GM12878 (cell line): ENCODE data around the gene PNMA8B. TPM values are rescaled to one million over a fixed set of nuclear protein-coding genes. Genes with fewer than 3 reads are reported as not detected.

ENCODE experiments used
- ATAC-seq: fragments of 200-7000 bp; cut with Tn5 transposase; 3 replicates; pipeline ENCODE4 v1.9.1; 2020; ENCODE audit warnings: mild to moderate bottlenecking, moderate library complexity
- BruUV-seq: library from RNA; stranded (reverse); fragments of 400-500 nt; replicated peaks from 2 replicates; lab custom pipeline; 2021; lab: Mats Ljungman, UMichigan
- CTCF ChIA-PET: fragments of 300-600 bp; sonication (Branson Sonifier 250); formaldehyde crosslinking; extraction: SDS; loops from one replicate; lab custom pipeline; 2021; ENCODE audit warnings: inconsistent platforms; lab: Yijun Ruan, JAX
- POLR2A ChIA-PET: fragments of 350-600 bp; formaldehyde crosslinking; extraction: SDS; loops from one replicate; lab custom pipeline; 2021; ENCODE audit warnings: inconsistent platforms; lab: Charles Lee
- RAD21 ChIA-PET: fragments of 300-600 bp; sonication (Branson Sonifier 250); formaldehyde crosslinking; loops from one replicate; lab custom pipeline; 2023; ENCODE audit warnings: antibody characterized with exemption; ENCODE audit not compliant: unreplicated experiment; lab: Charles Lee
- SMC1A ChIA-PET: fragments of 300-600 bp; sonication (Branson Sonifier 250); formaldehyde crosslinking; loops from one replicate; lab custom pipeline; 2023; ENCODE audit not compliant: unreplicated experiment, uncharacterized antibody; lab: Charles Lee
- DNase-seq: peaks from one replicate; pipeline ENCODE4 v3.0.0-alpha.2; 2011; ENCODE audit warnings: low read depth, low spot score
- FAIRE-seq: peaks from 3 replicates; lab custom pipeline; 2011; peaks lifted over from hg19 to GRCh38; lab: Jason Lieb, UNC
- H2AFZ ChIP-seq: 2 replicates; pipeline ENCODE4 v1.6.0; 2011; ENCODE audit warnings: low read depth, low read length, control low read depth; ENCODE audit not compliant: control insufficient read depth
- H3K27ac ChIP-seq: 2 replicates; pipeline ENCODE4 v1.5.1; 2011; ENCODE audit warnings: control low read depth; ENCODE audit not compliant: control insufficient read depth, insufficient read depth
- H3K27me3 ChIP-seq, 2 experiments: replicated peaks in 1 of 2; 2 replicates each; pipeline versions ENCODE4 v1.6.0 to v1.6.1; 2011; ENCODE audit warnings: low read length in 1 of 2; ENCODE audit not compliant: control insufficient read depth in 2 of 2, insufficient read depth in 2 of 2
- H3K36me3 ChIP-seq, 2 experiments: 2 replicates each; pipeline ENCODE4 v1.5.1; 2011; ENCODE audit warnings: low read length in 1 of 2; ENCODE audit not compliant: control insufficient read depth in 2 of 2, insufficient read depth in 2 of 2
- H3K4me1 ChIP-seq: 2 replicates; pipeline ENCODE4 v1.6.1; 2011; ENCODE audit warnings: mild to moderate bottlenecking, low read length, moderate library complexity, mixed read lengths; ENCODE audit not compliant: control insufficient read depth, insufficient read depth
- H3K4me2 ChIP-seq: 2 replicates; pipeline ENCODE4 v1.6.0; 2011; ENCODE audit warnings: control low read depth; ENCODE audit not compliant: control insufficient read depth, insufficient read depth
- H3K4me3 ChIP-seq: fragments of 200-600 bp; sonication (generic); 2 replicates; pipeline ENCODE4 v1.5.1; 2016
- H3K79me2 ChIP-seq: 2 replicates; pipeline ENCODE4 v1.6.0; 2011; ENCODE audit warnings: low read length; ENCODE audit not compliant: control insufficient read depth, insufficient read depth
- H3K9ac ChIP-seq: 2 replicates; pipeline ENCODE4 v1.8.0; 2011; ENCODE audit warnings: low read length, control low read depth, mixed read lengths; ENCODE audit not compliant: control insufficient read depth, insufficient read depth
- H3K9me3 ChIP-seq: replicated peaks from 3 replicates; pipeline ENCODE4 v1.5.1; 2011; ENCODE audit warnings: mild to moderate bottlenecking, low read length; ENCODE audit not compliant: control insufficient read depth, insufficient read depth
- H4K20me1 ChIP-seq: 2 replicates; pipeline ENCODE4 v1.6.0; 2011; ENCODE audit not compliant: control insufficient read depth, insufficient read depth
- CHD4 ChIP-seq: fragments of 200-600 bp; sonication (generic); IDR thresholded peaks from 2 replicates; pipeline ENCODE4 v1.6.1; 2016; ENCODE audit warnings: mild to moderate bottlenecking
- EP300 ChIP-seq, 2 experiments: fragments of 150-350 bp in 1 of 2; IDR thresholded peaks; 2 replicates each; pipeline ENCODE4 v1.6.1; 2011 to 2012; ENCODE audit warnings: low read depth in 2 of 2, low read length in 2 of 2, borderline replicate concordance in 1 of 2, improper control_type of control experiment in 1 of 2, inconsistent platforms in 1 of 2; ENCODE audit not compliant: control insufficient read depth in 1 of 2
- FOXK2 ChIP-seq: fragments of 450-650 bp; IDR thresholded peaks from 2 replicates; pipeline ENCODE4 v1.6.1; 2017; ENCODE audit warnings: mild to moderate bottlenecking, moderate library complexity
- FOXM1 ChIP-seq: IDR thresholded peaks from 2 replicates; pipeline ENCODE4 v1.6.1; 2012; ENCODE audit warnings: low read depth, mild to moderate bottlenecking, inconsistent platforms, low read length, moderate library complexity
- IRF4 ChIP-seq: IDR thresholded peaks from 2 replicates; pipeline ENCODE4 v1.6.1; 2011; ENCODE audit warnings: low read depth, low read length
- MTA3 ChIP-seq: IDR thresholded peaks from 2 replicates; pipeline ENCODE4 v1.6.1; 2012; ENCODE audit warnings: low read length, inconsistent platforms, borderline replicate concordance
- POLR2A ChIP-seq: IDR thresholded peaks from 2 replicates; pipeline ENCODE4 v1.6.1; 2011; ENCODE audit warnings: low read depth, mild to moderate bottlenecking, low read length
- RELA ChIP-seq: fragments of 450-650 bp; IDR thresholded peaks from 2 replicates; pipeline ENCODE4 v1.8.0; 2014; ENCODE audit warnings: borderline replicate concordance; ENCODE audit not compliant: partially characterized antibody
- TARDBP ChIP-seq: IDR thresholded peaks from 2 replicates; pipeline ENCODE4 v1.6.1; 2016; ENCODE audit warnings: borderline replicate concordance
- YBX1 ChIP-seq: fragments of 450-650 bp; IDR thresholded peaks from 2 replicates; pipeline ENCODE4 v1.6.1; 2016; ENCODE audit warnings: antibody characterized with exemption
- ZNF384 ChIP-seq: IDR thresholded peaks from 2 replicates; pipeline ENCODE4 v1.6.1; 2012; ENCODE audit warnings: low read depth, mild to moderate bottlenecking, low read length, improper control_type of control experiment, borderline replicate concordance
- ZSCAN29 ChIP-seq: fragments of 450-650 bp; IDR thresholded peaks from 2 replicates; pipeline ENCODE4 v1.6.1; 2017; ENCODE audit warnings: mild to moderate bottlenecking, moderate library complexity
- WGBS: methylation state at CpG from one replicate; pipeline ENCODE4 v1.1.6; 2016; ENCODE audit warnings: low lambda C conversion rate; ENCODE audit not compliant: insufficient replicate concordance, insufficient coverage; ENCODE audit errors: missing lambda C conversion rate; 5-methylcytosine and 5-hydroxymethylcytosine counted together
- in situ Hi-C: fragments of 300-500 bp; cut with MboI; formaldehyde crosslinking; loops from 9 replicates; pipeline ENCODE4 v1.14.3; 2018; ENCODE audit warnings: mixed read lengths
- intact Hi-C: fragments of 100-400 bp; cut with micrococcal nuclease; formaldehyde crosslinking; loops from one replicate; pipeline ENCODE4 v1.14.2; 2022; ENCODE audit not compliant: unreplicated experiment
- polyA plus RNA-seq, 11 experiments: library from polyadenylated mRNA; depleted of rRNA in 4 of 11; unstranded in 6 of 11; stranded (reverse) in 5 of 11; fragments of >200 nt; fragmentation: Nextera tagmentation in 4 of 11; fragmentation: Illumina TruSeq in 1 of 11; extraction: Ambion mirVana in 4 of 11; extraction: Trizol in 1 of 11; gene quantifications; 1 replicate in 1 of 11; 2 replicates in 10 of 11; pipeline versions ENCODE4 v1.2.1 to v1.2.3, GENCODE V29; 2011 to 2016; ENCODE audit warnings: inconsistent platforms in 2 of 11, missing spikeins in 2 of 11, low read depth in 1 of 11
- total RNA-seq, 4 experiments: library from RNA; depleted of rRNA in 3 of 4; stranded (reverse); fragments of >200 nt in 3 of 4; fragmentation: Illumina TruSeq in 1 of 4; extraction: Trizol in 1 of 4; gene quantifications; 2 replicates each; pipeline versions ENCODE4 v1.2.1 to v1.2.3, GENCODE V29; 2013 to 2021
- TF ChIP-seq, protein P1 (sequence below): fragments of 150-350 bp; IDR thresholded peaks from 2 replicates; pipeline ENCODE4 v1.6.1; 2014; ENCODE audit warnings: mild to moderate bottlenecking, low read depth, low read length

PNMA8B gene
- total and polyA plus RNA-seq, 10 of the 15 experiments (the other 5 are each of a cell fraction or from before 2014, with no cell fraction given), result 0.01 TPM; not detected in 9

DNA sequence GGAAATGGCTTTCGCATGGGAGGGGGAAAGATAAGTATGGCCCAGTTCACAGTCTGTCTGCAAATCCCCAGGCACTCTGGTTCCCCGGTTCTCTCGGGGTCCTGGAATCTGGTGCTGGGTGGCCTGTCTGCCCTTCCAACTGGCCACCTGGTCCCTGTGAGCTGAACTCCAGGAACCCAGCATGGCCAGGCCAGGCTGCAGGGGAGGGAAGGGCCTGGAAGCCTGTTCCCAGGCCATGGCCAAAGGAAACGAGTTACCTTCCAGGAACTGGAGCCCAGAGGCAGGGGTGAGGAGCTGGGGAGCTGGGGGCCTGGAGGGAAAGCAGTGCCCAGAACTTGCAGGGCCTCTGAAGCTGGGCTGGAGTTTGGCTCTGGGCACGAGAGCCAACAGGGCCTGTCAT, 47.8 kb downstream of the PNMA8B start:
- ChIA-PET SMC1A (no interaction called here), CTCF (no interaction called here), POLR2A (no interaction called here), RAD21 (no interaction called here)
- no peak for FAIRE-seq
- Histone ChIP-seq H3K36me3 (no peaks in the 10 kb centered on the region), H3K9ac (no peak overlapping the region), H3K4me1 (no peaks in the 10 kb centered on the region), H3K4me2 (no peak overlapping the region), H2AFZ (no peak overlapping the region), H3K4me3 (no peak overlapping the region), H3K27ac (no peak overlapping the region), H3K27me3 (no peaks in the 10 kb centered on the region), H3K79me2 (no peaks in the 10 kb centered on the region), H4K20me1 (no peaks in the 10 kb centered on the region), H3K9me3 (no peaks in the 10 kb centered on the region; the same call in 2 of the 3 replicates)
- 51% methylated on average over 5 of the region's 5 CpGs for WGBS
- in situ Hi-C loops, result no loop called here
- ATAC-seq, result no peak
- intact Hi-C loops, result no loop called here
- no peak for TF ChIP-seq CHD4
- no peak for TF ChIP-seq EP300 (IDR thresholded peaks at IDR 0.05; ENCODE audit: borderline replicate concordance in 1 of 2, control insufficient read depth in 1 of 2, low read depth in 2 of 2, low read length in 2 of 2)
- no peak for TF ChIP-seq ZSCAN29
- no peak for TF ChIP-seq MTA3
- no peak for TF ChIP-seq IRF4
- no peak for TF ChIP-seq YBX1
- no peak for TF ChIP-seq TARDBP
- TF ChIP-seq POLR2A, result no peak
- TF ChIP-seq FOXK2, result no peak
- TF ChIP-seq, protein P1, sequence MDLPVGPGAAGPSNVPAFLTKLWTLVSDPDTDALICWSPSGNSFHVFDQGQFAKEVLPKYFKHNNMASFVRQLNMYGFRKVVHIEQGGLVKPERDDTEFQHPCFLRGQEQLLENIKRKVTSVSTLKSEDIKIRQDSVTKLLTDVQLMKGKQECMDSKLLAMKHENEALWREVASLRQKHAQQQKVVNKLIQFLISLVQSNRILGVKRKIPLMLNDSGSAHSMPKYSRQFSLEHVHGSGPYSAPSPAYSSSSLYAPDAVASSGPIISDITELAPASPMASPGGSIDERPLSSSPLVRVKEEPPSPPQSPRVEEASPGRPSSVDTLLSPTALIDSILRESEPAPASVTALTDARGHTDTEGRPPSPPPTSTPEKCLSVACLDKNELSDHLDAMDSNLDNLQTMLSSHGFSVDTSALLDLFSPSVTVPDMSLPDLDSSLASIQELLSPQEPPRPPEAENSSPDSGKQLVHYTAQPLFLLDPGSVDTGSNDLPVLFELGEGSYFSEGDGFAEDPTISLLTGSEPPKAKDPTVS, result no peak
- TF ChIP-seq RELA, result no peak
- TF ChIP-seq ZNF384, result no peak
- no peak for TF ChIP-seq FOXM1
- no peak for DNase-seq
- no TSS peak for BruUV-seq
